ENCODE results near the gene MARCHF2.
"Not testable (repeated sequence)": the region's sequence is repeated elsewhere in the genome, so short reads cannot be mapped to it uniquely, and the experiment has no call there.

GRCh38 chr19:8425331-8425730 lies 12.2 kb downstream of the MARCHF2 start:
- not testable (repeated sequence) for TF ChIP-seq EZH2phosphoT487 (conservative IDR thresholded peaks at IDR 0.05; ENCODE audit: low read length)
- TF ChIP-seq, protein P1, sequence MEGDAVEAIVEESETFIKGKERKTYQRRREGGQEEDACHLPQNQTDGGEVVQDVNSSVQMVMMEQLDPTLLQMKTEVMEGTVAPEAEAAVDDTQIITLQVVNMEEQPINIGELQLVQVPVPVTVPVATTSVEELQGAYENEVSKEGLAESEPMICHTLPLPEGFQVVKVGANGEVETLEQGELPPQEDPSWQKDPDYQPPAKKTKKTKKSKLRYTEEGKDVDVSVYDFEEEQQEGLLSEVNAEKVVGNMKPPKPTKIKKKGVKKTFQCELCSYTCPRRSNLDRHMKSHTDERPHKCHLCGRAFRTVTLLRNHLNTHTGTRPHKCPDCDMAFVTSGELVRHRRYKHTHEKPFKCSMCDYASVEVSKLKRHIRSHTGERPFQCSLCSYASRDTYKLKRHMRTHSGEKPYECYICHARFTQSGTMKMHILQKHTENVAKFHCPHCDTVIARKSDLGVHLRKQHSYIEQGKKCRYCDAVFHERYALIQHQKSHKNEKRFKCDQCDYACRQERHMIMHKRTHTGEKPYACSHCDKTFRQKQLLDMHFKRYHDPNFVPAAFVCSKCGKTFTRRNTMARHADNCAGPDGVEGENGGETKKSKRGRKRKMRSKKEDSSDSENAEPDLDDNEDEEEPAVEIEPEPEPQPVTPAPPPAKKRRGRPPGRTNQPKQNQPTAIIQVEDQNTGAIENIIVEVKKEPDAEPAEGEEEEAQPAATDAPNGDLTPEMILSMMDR (IDR thresholded peaks at IDR 0.05; ENCODE audit: insufficient read depth, low read length, poor library complexity, severe bottlenecking), result not testable (repeated sequence)
